Smooth muscle cell of the brain vasculature (primary cell): ENCODE results near the gene ST8SIA2.

Source experiments
- DNase-seq: peaks from one replicate; pipeline ENCODE4 v3.0.0-alpha.2; 2012; ENCODE audit warnings: low read depth, low spot score

ST8SIA2 gene

DNA sequence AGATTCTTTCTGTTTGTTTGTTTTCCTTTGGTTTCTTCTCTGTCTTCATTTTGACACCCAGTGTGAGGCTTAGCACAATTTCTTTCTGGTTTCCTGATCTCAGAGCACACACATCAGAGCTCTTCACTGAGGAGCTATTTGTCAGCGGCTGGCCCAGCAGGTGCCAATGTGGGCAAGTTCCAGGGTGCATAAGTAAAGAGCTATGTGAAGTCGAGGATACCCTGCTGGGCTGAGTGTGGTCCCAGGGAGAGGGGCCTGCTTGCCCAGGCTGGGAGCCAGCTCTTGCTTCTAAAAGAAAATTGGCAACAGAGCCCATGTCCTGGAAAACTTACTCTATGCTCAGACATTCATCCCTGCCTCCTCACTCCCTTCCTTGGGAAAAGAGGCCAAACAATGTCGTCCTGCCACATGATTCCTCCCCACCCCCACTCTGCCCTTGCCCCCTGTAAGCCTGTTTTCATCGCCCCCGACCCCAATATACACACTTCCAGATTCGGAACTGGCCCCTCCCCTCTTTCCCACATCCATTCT is 101.2 kb downstream of the ST8SIA2 start:
- no peak for DNase-seq

DNA sequence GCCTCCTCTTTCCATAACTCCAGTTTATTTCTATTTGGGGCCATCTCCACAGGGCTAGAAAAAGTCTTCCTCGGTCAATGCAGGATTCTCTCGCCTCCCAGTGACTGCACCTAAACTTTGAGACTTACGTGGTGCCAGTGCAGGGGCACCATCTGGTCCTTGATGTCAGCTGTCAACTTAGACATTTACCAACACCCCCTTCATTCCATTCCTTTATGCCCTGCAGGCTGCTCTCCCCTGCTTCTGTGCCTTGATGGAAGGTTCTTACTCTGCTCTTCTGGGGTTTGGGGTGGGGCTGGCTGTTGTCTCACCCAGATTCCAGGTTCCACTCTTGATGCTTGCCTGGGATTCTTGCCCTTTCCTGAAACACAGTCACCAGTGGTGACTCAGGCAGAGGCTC is 101.8 kb downstream of the ST8SIA2 start:
- no peak for DNase-seq

DNA sequence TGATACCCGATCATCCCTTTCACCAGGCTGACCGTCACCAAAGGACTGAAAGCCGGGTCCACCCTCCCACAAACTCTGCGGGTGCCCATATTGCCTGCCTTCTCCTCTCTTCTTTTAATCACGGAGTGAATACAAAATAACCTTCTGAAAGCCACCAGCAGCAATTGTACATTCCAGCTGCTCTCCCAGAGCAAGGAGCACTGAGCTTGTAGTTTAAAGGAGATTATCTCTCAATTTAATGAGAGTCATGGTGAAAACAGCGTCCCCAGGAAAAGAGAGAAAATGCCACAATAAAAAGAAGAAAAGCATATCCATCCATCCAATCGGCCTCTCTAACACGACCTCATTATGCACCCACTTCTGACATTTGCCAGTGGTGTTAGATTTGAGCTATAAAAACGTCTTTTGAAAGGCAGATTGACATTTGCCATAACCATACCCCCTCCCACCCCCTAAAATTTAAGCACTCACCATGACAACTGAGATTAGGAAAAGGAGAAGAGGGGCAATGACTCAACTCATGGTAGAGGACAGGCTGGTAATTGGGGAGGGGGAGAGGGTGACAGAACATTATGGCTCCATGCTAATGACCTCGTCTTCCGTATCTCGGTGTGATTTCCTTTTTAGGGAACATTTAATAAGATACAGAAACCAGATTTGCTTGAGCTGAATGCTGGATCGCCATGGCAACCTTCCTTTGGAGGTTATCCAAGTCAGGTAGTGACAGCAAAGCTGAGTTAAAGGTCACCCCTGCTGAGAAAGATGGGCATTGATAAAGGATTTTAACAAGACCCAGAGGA is 106.2 kb downstream of the ST8SIA2 start:
- no peak for DNase-seq

- no peak for DNase-seq
These were observed 108.7 kb downstream of the ST8SIA2 start for GRCh38 chr15:92502336-92502735.

- no peak for DNase-seq
These were observed 109.5 kb downstream of the ST8SIA2 start for GRCh38 chr15:92502930-92503857.

DNA sequence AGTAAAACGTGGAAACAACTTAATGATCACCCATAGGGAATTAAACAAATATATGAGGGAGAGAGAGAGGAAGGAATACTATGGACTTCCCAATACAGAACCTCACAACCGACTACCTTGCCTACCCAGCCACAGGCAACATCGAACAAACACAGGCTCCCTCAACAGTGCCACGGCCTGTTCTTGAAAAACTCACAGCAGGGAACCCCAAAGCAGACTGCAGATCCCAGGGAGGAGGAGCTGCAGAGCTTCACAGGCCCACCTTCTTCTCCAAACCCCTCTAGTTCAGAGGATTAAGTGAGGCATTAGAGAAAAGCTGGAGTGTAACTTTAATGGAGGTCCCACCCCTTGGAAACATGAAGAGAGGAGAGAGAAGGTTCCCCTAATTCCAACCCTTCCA is 110.2 kb downstream of the ST8SIA2 start:
- no peak for DNase-seq

- DNase-seq, result no peak
These were observed 111.9 kb downstream of the ST8SIA2 start for GRCh38 chr15:92505611-92506010.

GRCh38 chr15:92506506-92506905 is 112.8 kb downstream of the ST8SIA2 start:
- DNase-seq, result no peak

DNA sequence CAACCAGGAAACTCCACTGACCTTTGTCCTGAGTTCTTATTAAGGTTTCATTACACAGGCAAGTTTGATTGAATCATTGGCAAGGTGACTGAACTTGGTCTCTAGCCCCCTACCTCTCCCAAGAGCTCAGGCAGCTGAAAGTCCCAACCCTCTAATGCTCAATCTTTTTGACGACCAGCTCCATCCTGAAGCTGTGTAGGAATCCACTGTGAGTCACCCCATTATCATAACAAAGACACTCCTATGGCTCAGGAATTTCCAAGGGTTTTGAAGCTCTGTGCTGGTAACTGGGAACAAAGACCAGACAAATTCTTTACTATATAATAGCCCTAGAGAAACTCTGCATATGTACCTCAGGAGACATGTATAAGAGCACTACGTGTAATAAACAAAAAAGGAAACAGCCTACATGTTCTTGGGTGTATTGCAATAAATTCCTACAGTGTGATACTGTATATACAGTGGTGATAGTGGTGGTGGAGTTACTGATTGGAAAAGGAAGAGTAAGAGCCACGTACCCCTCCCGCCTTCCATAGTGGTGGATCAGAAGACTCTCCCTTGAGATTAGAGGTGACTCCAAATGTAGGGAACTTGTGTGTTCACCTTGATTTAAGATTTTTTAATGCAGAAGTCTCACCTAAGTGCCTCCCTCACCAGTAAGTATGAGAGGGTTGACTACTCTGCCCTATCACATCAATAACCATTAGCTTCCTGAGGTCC is 116.6 kb downstream of the ST8SIA2 start:
- no peak for DNase-seq
